ENCODE measurements around the gene HS6ST3. TPM values are rescaled to one million over a fixed set of nuclear protein-coding genes. Genes with fewer than 3 reads are reported as not detected.

Gene HS6ST3
- total and polyA plus RNA-seq, 8 donors, result 0.65 to 3.4 (median 1.8) TPM

DNA sequence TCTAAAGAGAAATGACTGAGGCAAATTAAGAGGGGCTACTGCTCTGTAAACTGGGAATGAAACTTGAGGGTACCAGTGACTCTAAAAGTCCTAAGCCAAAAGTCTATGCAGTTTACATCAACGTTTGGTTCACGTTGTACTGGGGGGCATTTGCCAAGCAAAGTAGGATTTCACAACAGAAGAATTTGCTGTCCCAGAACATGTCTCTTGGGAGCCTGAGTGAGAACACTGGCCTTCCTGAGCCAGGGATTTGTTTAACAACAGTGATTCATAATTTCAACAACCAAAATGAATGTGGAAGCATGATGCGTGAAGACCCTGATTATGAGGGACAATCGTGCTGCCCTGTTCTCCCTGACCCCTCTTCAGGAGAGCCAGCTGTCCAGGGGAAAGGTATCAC is 726.4 kb downstream of the HS6ST3 start:
- H3K27ac ChIP-seq, result no peak overlapping the region
- ATAC-seq (peak in 2 of 4 donors; percentile 25 to 56), DNase-seq (no peak), FAIRE-seq (no peak)
- intact Hi-C loops (cut with DNase I), result no loop called here
- WGBS, 2 donors, result 72 to 74% methylated on average over 4 of the region's 4 CpGs
- H3K9me3 ChIP-seq, result no peaks in the 10 kb centered on the region
- H3K4me3 ChIP-seq, result no peak overlapping the region
- no peaks in the 10 kb centered on the region for H3K27me3 ChIP-seq
- H3K36me3 ChIP-seq, result no peaks in the 10 kb centered on the region
- TF ChIP-seq, protein P1, sequence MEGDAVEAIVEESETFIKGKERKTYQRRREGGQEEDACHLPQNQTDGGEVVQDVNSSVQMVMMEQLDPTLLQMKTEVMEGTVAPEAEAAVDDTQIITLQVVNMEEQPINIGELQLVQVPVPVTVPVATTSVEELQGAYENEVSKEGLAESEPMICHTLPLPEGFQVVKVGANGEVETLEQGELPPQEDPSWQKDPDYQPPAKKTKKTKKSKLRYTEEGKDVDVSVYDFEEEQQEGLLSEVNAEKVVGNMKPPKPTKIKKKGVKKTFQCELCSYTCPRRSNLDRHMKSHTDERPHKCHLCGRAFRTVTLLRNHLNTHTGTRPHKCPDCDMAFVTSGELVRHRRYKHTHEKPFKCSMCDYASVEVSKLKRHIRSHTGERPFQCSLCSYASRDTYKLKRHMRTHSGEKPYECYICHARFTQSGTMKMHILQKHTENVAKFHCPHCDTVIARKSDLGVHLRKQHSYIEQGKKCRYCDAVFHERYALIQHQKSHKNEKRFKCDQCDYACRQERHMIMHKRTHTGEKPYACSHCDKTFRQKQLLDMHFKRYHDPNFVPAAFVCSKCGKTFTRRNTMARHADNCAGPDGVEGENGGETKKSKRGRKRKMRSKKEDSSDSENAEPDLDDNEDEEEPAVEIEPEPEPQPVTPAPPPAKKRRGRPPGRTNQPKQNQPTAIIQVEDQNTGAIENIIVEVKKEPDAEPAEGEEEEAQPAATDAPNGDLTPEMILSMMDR (IDR thresholded peaks at IDR 0.05), result no peak
- no peaks in the 10 kb centered on the region for H3K4me1 ChIP-seq

DNA sequence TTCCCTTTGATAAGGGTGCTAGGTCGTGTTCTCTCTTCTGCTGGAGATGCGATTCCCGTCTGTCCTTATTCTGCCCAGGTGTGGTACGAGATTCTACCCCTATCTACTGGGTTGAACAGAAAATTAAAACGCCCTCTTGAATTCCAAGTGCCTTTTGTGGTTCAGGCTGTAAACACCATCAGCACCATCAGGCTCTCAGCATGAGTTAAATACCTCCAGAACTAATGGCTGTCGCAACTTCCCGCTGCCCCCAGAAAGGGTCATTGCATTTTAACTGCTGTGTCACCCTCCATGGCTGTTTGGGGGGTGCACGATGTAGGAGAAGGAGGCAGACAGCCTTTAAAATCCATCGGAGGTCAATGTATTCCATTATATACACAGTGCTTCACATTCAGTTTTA is 727.0 kb downstream of the HS6ST3 start:
- ATAC-seq (peak in 1 of 4 donors; percentile 23), DNase-seq (no peak), FAIRE-seq (no peak)
- Histone ChIP-seq H3K4me3 (no peak overlapping the region), H3K27ac (no peak overlapping the region), H3K9me3 (no peaks in the 10 kb centered on the region), H3K36me3 (no peaks in the 10 kb centered on the region), H3K4me1 (no peaks in the 10 kb centered on the region), H3K27me3 (no peaks in the 10 kb centered on the region)
- WGBS, 2 donors, result 75 to 81% methylated on average over 9 of the region's 9 CpGs
- intact Hi-C loops (cut with DNase I), result no loop called here
- TF ChIP-seq, protein P1 (IDR thresholded peaks at IDR 0.05), result no peak

DNA sequence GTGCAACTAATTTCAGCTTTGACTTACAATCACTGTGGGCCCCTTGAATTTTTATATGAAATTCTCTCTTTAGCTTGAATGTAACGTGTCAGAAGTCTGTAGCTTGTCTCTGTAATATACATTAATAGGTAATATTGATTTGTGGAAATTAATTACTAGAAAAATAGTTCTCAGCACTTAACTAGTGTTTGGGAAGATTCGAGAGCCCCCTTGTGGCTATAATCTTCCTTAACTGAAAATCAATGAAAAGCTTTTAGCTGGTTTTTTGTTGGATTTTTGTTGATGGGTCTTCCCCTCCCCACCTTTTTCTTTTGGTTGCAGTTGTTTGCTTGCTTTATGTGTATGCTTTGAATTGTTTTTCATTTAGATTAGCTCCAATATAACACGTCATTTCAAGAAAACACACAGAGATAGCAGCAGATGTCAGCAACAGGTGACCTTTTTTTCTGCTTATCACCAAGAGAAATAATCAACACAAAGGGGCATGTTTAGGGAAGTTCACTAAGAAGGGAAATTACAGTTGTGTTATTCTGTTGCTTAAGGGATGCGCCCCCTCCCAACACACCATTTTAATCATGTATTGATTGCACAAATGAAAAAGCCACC is 727.5 kb downstream of the HS6ST3 start:
- no peak overlapping the region for H3K4me3 ChIP-seq
- no peaks in the 10 kb centered on the region for H3K4me1 ChIP-seq
- no peak overlapping the region for H3K27ac ChIP-seq
- 12 to 14% methylated on average over 4 of the region's 4 CpGs for WGBS, 2 donors
- TF ChIP-seq, protein P1 (IDR thresholded peaks at IDR 0.05), result peak in 3 of 4 donors; percentile 17 to 49 (median 40)
- intact Hi-C loops (cut with DNase I), result no loop called here
- H3K9me3 ChIP-seq, result no peaks in the 10 kb centered on the region
- H3K27me3 ChIP-seq, result no peaks in the 10 kb centered on the region
- ATAC-seq (peak in 2 of 4 donors; percentile 46 to 63), FAIRE-seq (peak; percentile 47), DNase-seq (no peak)
- no peaks in the 10 kb centered on the region for H3K36me3 ChIP-seq

DNA sequence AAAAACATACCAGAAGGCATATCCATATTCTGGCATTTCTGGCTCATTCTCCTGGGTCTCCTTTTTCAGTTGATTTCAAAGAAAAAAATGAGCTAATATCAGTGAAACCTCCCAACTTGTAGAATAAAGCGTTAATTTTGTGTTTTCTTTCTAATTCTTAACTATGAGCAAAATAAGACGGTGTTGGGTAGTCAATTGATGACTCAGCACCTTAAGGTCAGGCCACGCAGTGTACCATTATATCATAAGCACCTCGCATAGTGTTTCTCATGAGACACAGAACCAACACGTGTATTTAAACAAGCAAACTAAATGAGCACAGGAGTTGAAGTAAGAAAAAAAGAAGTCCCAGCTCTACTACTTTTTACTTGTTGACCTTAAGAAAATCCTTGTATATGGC is 729.5 kb downstream of the HS6ST3 start:
- FAIRE-seq, result no peak
- intact Hi-C loops (cut with DNase I), result no loop called here
- Histone ChIP-seq H3K4me1 (no peaks in the 10 kb centered on the region), H3K27ac (no peak overlapping the region), H3K36me3 (no peaks in the 10 kb centered on the region), H3K4me3 (no peak overlapping the region), H3K9me3 (no peaks in the 10 kb centered on the region), H3K27me3 (no peaks in the 10 kb centered on the region)
- ATAC-seq, result no peak
- TF ChIP-seq, protein P1 (IDR thresholded peaks at IDR 0.05), result no peak
- WGBS, 2 donors, result 86 to 93% methylated on average over 5 of the region's 5 CpGs
- DNase-seq, result no peak

DNA sequence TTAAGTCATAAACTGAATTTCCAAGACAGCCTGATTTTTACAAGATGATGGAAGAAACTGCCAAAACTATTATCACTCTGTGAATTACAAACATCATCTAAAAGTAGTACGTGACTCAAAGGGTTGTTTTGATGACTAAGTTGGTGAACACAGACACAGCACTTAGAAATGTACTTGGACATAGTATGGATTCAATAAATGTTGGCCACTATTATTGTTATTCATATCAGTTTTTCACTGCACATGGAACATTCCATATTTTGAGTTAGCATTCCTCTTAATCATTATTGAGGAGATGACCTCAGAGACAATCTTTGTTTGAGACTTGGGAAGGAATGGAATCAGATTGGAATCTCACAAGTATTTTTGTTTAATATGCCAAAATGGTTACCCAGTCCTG is 731.5 kb downstream of the HS6ST3 start:
- WGBS, 2 donors, result 83 to 90% methylated on average over 1 of the region's 1 CpG
- H3K4me1 ChIP-seq, result no peaks in the 10 kb centered on the region
- no peaks in the 10 kb centered on the region for H3K36me3 ChIP-seq
- TF ChIP-seq, protein P1 (IDR thresholded peaks at IDR 0.05), result no peak
- H3K9me3 ChIP-seq, result no peaks in the 10 kb centered on the region
- ATAC-seq, result no peak
- no peak overlapping the region for H3K27ac ChIP-seq
- FAIRE-seq, result no peak
- intact Hi-C loops (cut with DNase I), result loop anchor here in 1 of 3 donors (5.0 kb wide), 2 partner anchors 136 to 804 kb away; no protein-coding TSS in a partner anchor
- no peaks in the 10 kb centered on the region for H3K27me3 ChIP-seq
- no peak for DNase-seq
- H3K4me3 ChIP-seq, result no peak overlapping the region
